Measurements from ENCODE around the gene TBXAS1.

Gene TBXAS1

DNA sequence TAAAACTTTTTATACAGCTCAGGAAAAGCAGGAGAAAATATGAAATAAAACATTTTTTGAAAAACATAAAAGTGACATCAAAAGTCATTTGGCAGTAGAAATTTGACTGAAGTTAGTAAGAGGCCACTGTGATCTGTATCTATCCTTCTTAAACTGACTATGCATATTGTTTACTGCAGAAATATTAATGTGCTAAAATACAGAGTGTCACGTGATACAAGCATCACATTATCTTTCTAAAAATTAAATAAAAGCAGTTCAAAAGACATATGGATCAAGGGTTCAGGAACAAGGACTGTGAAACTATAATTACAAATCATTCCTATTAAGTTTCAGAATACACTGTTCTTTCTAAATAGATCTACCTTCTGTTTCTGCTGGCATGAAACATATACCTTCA is 200.0 kb downstream of the TBXAS1 start:
- H3K9me3 ChIP-seq (replicated peaks in 1 of 11): no peaks in the 10 kb centered on the region
- no peak for TF ChIP-seq Cebpa-rat (IDR thresholded peaks at IDR 0.05)
- H3K9ac ChIP-seq: no peak overlapping the region
- H3K27ac ChIP-seq: no peak overlapping the region
- H3K36me3 ChIP-seq: peaks cover 60 to 97% (median 80%) of the 10 kb centered on the region in 11 experiments
- H3K4me2 ChIP-seq: no peak overlapping the region
- H3K27me3 ChIP-seq: no peaks in the 10 kb centered on the region
- H4K20me1 ChIP-seq: peaks cover 0 to 90% (median 6%) of the 10 kb centered on the region in 11 experiments; a peak in 7 of 22 replicates
- H3K4me3 ChIP-seq: no peak overlapping the region
- peaks cover 0 to 19% (median 0%) of the 10 kb centered on the region in 10 experiments; a peak in 8 of 20 replicates for H3K4me1 ChIP-seq

DNA sequence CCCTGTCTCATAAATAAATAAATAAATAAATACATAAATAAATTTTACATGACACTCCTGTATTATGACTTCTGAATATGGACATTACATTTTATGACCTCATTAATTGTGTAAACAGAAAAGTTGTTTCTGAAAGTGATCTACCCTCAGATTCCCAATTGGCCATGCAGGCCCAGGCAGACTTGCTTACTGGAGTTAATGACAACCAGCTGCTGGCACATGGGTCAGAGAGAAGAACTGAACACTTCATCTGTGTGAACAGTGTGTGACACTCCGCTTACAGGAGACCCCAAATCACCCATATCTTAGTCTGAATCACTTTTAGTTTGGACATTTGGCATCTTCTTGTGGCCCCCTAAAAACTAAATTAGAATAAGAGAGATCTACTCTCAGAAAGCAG is 202.3 kb downstream of the TBXAS1 start:
- no peak for TF ChIP-seq Cebpa-rat (IDR thresholded peaks at IDR 0.05)
- peaks cover 49 to 92% (median 73%) of the 10 kb centered on the region in 11 experiments for H3K36me3 ChIP-seq
- no peak overlapping the region for H3K27ac ChIP-seq
- peaks cover 5 to 27% (median 5%) of the 10 kb centered on the region in 10 experiments for H3K4me1 ChIP-seq
- H4K20me1 ChIP-seq: peaks cover 3 to 95% (median 19%) of the 10 kb centered on the region in 11 experiments; a peak in 17 of 22 replicates
- H3K9me3 ChIP-seq (replicated peaks in 1 of 11): no peaks in the 10 kb centered on the region
- no peak overlapping the region for H3K4me2 ChIP-seq
- no peaks in the 10 kb centered on the region for H3K27me3 ChIP-seq
- no peak overlapping the region for H3K4me3 ChIP-seq
- H3K9ac ChIP-seq: no peak overlapping the region

DNA sequence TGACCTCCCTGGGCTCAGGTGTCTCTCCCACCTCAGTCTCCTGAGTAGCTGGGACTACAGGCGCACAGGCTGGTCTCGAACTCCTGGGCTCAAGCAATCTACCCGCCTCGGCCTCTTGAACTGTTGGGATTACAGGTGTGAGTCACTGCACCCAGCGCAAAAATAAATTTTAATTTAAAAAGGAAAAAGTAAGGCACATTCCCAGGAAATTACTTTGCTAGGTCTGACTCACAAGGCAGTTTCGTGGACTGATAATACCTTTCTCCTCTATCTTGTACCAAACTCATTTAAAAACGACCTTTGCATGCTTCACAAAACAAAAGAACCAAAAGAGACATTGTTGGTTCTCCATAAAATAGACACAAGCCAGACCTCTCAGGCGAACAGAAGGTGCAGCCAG is 204.0 kb downstream of the TBXAS1 start:
- Histone ChIP-seq H3K9me3 (replicated peaks in 1 of 11) (no peaks in the 10 kb centered on the region), H3K36me3 (peaks cover 46 to 90% (median 69%) of the 10 kb centered on the region in 11 experiments), H3K4me2 (peak overlapping the region in 3 of 11 experiments; percentile 50 to 69 (median 55); a peak in 6 of 22 replicates), H3K27ac (no peak overlapping the region), H3K4me3 (no peak overlapping the region), H3K4me1 (peaks cover 10 to 44% (median 13%) of the 10 kb centered on the region in 10 experiments), H3K27me3 (no peaks in the 10 kb centered on the region), H4K20me1 (peaks cover 18 to 95% (median 31%) of the 10 kb centered on the region in 11 experiments; a peak in 21 of 22 replicates), H3K9ac (no peak overlapping the region)
- TF ChIP-seq Cebpa-rat (IDR thresholded peaks at IDR 0.05): no peak

DNA sequence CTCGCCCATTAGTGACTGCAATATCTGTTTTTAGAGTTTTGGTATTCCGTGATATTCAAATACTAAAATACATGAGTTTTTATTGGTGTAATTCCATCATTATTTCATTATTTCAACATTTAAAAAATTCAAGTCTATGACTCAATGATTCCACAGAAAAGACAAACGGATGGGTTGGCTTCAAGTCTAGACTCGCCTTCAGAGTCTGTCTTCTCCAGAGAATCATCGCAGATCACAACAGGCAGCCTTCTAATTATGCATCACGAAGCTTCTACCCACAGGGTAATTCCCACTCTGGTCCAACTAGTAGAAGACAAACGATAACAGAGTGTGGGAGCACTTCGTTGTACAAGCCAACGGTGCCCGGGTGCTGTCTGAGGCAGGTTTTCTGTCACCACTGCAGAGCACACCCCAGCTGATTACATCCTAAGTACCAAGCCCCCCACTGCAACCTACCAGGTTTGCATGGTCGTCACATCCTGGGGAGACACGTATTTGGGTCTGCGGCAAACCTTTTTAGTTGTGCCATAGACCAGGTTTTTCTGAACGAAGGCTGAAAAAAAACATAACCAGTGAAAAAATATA is 204.8 kb downstream of the TBXAS1 start:
- peaks cover 10 to 44% (median 13%) of the 10 kb centered on the region in 10 experiments for H3K4me1 ChIP-seq
- no peak overlapping the region for H3K9ac ChIP-seq
- H4K20me1 ChIP-seq: peaks cover 26 to 96% (median 39%) of the 10 kb centered on the region in 11 experiments; a peak in 21 of 22 replicates
- TF ChIP-seq Cebpa-rat (IDR thresholded peaks at IDR 0.05): no peak
- H3K27ac ChIP-seq: no peak overlapping the region
- H3K27me3 ChIP-seq: no peaks in the 10 kb centered on the region
- H3K36me3 ChIP-seq: peaks cover 45 to 91% (median 70%) of the 10 kb centered on the region in 11 experiments
- no peaks in the 10 kb centered on the region for H3K9me3 ChIP-seq (replicated peaks in 1 of 11)
- no peak overlapping the region for H3K4me2 ChIP-seq
- no peak overlapping the region for H3K4me3 ChIP-seq

DNA sequence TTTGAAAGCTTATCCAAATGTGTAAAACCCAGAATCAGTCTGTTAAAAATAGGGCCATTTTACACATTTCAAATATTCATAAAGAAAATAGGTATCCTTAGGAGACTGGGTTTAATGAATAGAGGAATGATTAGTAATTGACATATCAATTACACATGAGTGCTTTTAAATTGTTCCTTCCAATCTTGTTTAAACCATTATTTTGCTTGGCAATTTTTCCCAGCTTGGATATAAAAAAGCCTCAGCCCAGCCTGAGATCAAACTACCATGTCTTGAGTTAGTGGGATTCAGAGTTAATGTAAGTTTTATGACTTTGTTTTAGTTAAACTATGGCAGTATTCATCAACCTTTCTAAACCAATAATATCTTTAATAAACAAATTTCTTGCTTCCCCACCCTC is 205.4 kb downstream of the TBXAS1 start:
- no peak overlapping the region for H3K27ac ChIP-seq

DNA sequence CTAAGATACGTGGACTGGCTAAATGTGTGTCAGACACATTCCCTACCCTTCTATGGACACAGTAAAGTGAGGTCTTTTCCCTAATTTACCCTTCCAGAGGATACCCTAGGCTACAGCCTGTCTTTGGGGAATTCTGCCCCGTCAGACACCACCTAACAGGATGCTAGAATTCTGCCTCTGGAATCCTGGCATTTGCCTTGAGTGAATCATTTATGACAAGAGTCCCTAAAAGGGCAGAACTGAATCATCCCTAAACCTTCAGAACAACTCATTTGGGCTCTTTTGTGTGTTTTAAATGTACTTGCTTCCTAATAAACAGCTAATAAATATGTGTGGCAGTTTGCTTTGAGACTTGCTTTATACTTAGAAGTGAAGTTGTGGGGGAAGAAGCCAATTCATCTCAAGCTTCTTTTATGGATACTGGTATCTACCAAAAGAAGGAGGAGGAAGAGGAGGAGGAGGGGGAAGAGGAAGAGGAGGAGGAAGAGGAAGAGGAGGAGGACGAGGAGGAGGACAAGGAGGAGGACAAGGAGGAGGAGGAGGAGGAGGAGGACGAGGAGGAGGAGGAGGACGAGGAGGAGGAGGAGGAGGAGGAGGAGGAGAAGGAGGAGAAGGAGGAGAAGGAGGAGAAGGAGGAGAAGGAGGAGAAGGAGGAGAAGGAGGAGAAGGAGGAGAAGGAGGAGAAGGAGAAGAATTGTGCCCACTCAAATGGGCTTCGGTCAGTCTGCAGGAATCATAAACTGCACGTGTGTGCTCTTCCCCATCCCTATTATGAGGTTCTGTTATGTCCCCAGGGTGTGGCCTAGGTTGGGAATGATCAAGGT is 206.5 kb downstream of the TBXAS1 start:
- Histone ChIP-seq H3K27me3 (no peaks in the 10 kb centered on the region), H3K4me3 (no peak overlapping the region), H3K4me2 (peak overlapping the region; percentile 34 to 81 (median 55); a peak in 21 of 22 replicates), H3K9me3 (replicated peaks in 1 of 11) (no peaks in the 10 kb centered on the region), H3K4me1 (peaks cover 10 to 59% (median 17%) of the 10 kb centered on the region in 10 experiments), H3K9ac (no peak overlapping the region), H3K36me3 (peaks cover 62 to 93% (median 79%) of the 10 kb centered on the region in 11 experiments), H3K27ac (no peak overlapping the region), H4K20me1 (peaks cover 39 to 96% (median 54%) of the 10 kb centered on the region in 11 experiments; a peak in 21 of 22 replicates)
- no peak for TF ChIP-seq Cebpa-rat (IDR thresholded peaks at IDR 0.05)

More for the DNA sequence above, 205.4 kb downstream of the TBXAS1 start:
- no peak for TF ChIP-seq Cebpa-rat (IDR thresholded peaks at IDR 0.05)
- H4K20me1 ChIP-seq: peaks cover 31 to 96% (median 45%) of the 10 kb centered on the region in 11 experiments; a peak in 21 of 22 replicates
- no peaks in the 10 kb centered on the region for H3K27me3 ChIP-seq
- no peaks in the 10 kb centered on the region for H3K9me3 ChIP-seq (replicated peaks in 1 of 11)
- H3K4me3 ChIP-seq: no peak overlapping the region
- no peak overlapping the region for H3K4me2 ChIP-seq
- peaks cover 10 to 49% (median 16%) of the 10 kb centered on the region in 10 experiments for H3K4me1 ChIP-seq
- H3K36me3 ChIP-seq: peaks cover 50 to 93% (median 72%) of the 10 kb centered on the region in 11 experiments
- H3K9ac ChIP-seq: no peak overlapping the region

DNA sequence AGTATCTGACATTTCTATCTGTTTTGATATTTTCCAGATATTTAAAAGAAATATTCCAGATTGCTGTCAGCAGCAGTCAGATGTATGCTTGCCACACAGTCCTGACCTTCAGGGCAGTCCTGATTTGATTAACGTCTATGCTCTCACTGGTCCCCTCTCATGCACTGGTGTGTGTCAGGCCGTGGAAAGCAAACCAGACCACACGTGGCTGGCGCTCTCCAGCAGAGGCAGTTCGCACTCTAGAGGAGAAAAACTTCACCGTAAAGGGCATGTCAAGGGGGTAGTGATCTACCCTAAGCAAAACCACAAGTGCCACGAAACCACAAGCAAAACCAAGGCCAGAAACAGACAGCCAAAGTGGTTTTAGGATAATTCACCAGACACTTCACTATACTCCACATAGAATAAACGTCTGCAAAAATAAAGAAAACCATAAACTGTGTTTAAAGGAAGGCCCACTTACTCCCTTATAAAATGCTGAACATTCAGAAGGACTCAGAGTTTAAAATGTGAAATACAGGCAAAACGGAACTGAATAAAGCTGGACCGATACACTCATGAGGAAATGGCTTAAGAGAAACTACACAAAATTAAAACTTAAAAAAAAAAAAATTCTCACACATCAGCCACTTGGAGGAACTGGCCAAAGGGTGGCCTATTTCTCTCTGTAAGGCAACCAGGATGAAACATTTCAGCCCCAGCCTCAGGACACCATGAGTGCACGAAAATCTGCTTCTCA is 207.3 kb downstream of the TBXAS1 start:
- no peaks in the 10 kb centered on the region for H3K27me3 ChIP-seq
- no peak overlapping the region for H3K9ac ChIP-seq
- H3K4me3 ChIP-seq: no peak overlapping the region
- peaks cover 39 to 97% (median 54%) of the 10 kb centered on the region in 11 experiments; a peak in 21 of 22 replicates for H4K20me1 ChIP-seq
- H3K9me3 ChIP-seq (replicated peaks in 1 of 11): no peaks in the 10 kb centered on the region
- TF ChIP-seq Cebpa-rat (IDR thresholded peaks at IDR 0.05): no peak
- peaks cover 10 to 59% (median 17%) of the 10 kb centered on the region in 10 experiments for H3K4me1 ChIP-seq
- H3K27ac ChIP-seq: no peak overlapping the region
- H3K4me2 ChIP-seq: peak overlapping the region; percentile 34 to 81 (median 55); a peak in 21 of 22 replicates
- peaks cover 69 to 93% (median 79%) of the 10 kb centered on the region in 11 experiments for H3K36me3 ChIP-seq

DNA sequence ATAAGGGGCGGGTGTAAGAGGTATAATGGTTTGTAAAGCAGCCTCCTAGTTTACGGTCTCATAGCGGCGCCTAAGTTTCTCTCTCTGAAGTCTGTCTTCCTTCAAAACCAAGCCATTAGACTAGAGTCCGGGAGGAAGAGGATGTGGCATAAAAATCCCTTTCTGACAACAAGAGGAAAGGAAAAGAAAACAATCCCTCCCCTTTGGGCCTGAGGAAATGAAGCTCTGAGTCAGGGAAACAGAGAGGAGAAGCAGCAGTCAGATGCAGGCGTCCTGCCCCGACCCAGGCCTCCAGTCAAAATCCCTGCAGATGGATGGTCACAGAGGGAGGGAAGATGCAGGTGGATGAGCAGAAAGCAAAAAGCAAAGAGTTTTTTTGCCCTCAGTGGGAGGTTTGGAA is 210.0 kb downstream of the TBXAS1 start:
- Histone ChIP-seq H3K9me3 (replicated peaks in 1 of 11) (no peaks in the 10 kb centered on the region), H4K20me1 (peaks cover 39 to 98% (median 60%) of the 10 kb centered on the region in 11 experiments), H3K27ac (no peak overlapping the region), H3K36me3 (peaks cover 68 to 92% (median 80%) of the 10 kb centered on the region in 11 experiments), H3K4me3 (no peak overlapping the region), H3K4me2 (peak overlapping the region in 4 of 11 experiments; percentile 6 to 50 (median 28); a peak in 7 of 22 replicates), H3K27me3 (no peaks in the 10 kb centered on the region), H3K9ac (no peak overlapping the region), H3K4me1 (peaks cover 10 to 57% (median 21%) of the 10 kb centered on the region in 10 experiments)
- TF ChIP-seq Cebpa-rat (IDR thresholded peaks at IDR 0.05): no peak

Data from BLaER1 treated with 17β-estradiol and CSF1 and Interleukin-3, amounts not matched to agents 10 nM and 100 nM (cell line).